Suprapubic skin (tissue), 4 donors: ENCODE measurements around the gene SAMD4A. TPM values are rescaled to one million over a fixed set of nuclear protein-coding genes. Genes with fewer than 3 reads are reported as not detected.

Experiments used
- DNase-seq, 2 donors: peaks; one replicate each; pipeline ENCODE4 v3.0.0-alpha.2; 2019; ENCODE audit warnings: low spot score in 2 of 2
- H3K27ac ChIP-seq: fragments of 200-600 bp; sonication (generic); one replicate; pipeline ENCODE4 v1.5.1; 2019
- H3K27me3 ChIP-seq: fragments of 200-600 bp; sonication (generic); one replicate; pipeline ENCODE4 v1.5.1; 2019
- H3K36me3 ChIP-seq: fragments of 200-600 bp; sonication (generic); one replicate; pipeline ENCODE4 v1.5.1; 2019
- H3K4me1 ChIP-seq: fragments of 200-600 bp; sonication (generic); one replicate; pipeline ENCODE4 v1.5.1; 2019
- H3K4me3 ChIP-seq: fragments of 200-600 bp; sonication (generic); one replicate; pipeline ENCODE4 v1.5.1; 2019; ENCODE audit warnings: mild to moderate bottlenecking
- H3K9me3 ChIP-seq: fragments of 200-600 bp; sonication (generic); one replicate; pipeline ENCODE4 v1.5.1; 2019
- CTCF ChIP-seq, 2 donors: fragments of 200-600 bp in 1 of 2; fragments of 450-650 bp in 1 of 2; sonication (generic) in 1 of 2; IDR thresholded peaks; one replicate each; pipeline ENCODE4 v1.5.1; 2016 to 2019; ENCODE audit warnings: antibody characterized with exemption in 2 of 2, mild to moderate bottlenecking in 1 of 2, moderate library complexity in 1 of 2
- EP300 ChIP-seq: sonication (generic); formaldehyde crosslinking; IDR thresholded peaks from one replicate; pipeline ENCODE4 v1.6.1; 2017; ENCODE audit warnings: antibody characterized with exemption
- POLR2A ChIP-seq, 2 donors: fragments of 450-650 bp; IDR thresholded peaks; one replicate each; pipeline ENCODE4 v1.6.1; 2017; ENCODE audit warnings: antibody characterized with exemption in 2 of 2, mild to moderate bottlenecking in 2 of 2, moderate library complexity in 2 of 2
- POLR2AphosphoS5 ChIP-seq, 3 donors: sonication (generic); formaldehyde crosslinking; IDR thresholded peaks; one replicate each; pipeline ENCODE4 v1.6.1; 2017; ENCODE audit warnings: antibody characterized with exemption in 3 of 3
- WGBS: methylation state at CpG from one replicate; pipeline ENCODE4 v1.1.5; 2018; 5-methylcytosine and 5-hydroxymethylcytosine counted together
- total RNA-seq, 4 donors: library from RNA; depleted of rRNA; stranded (reverse); fragments of >200 nt; gene quantifications; one replicate each; pipeline ENCODE4 v1.1.0, GENCODE V29; 2016

Gene SAMD4A
- total RNA-seq, 4 donors from 2014 or later, result 7.7 to 26.6 (median 9.7) TPM

GRCh38 chr14:54662491-54663133 lies 95.7 kb downstream of the SAMD4A start:
- Histone ChIP-seq H3K27me3 (no peaks in the 10 kb centered on the region), H3K27ac (no peak overlapping the region), H3K4me1 (peaks cover 15% of the 10 kb centered on the region), H3K4me3 (no peak overlapping the region), H3K36me3 (no peaks in the 10 kb centered on the region), H3K9me3 (no peaks in the 10 kb centered on the region)
- TF ChIP-seq CTCF (IDR thresholded peaks at IDR 0.05) (no peak), POLR2A (IDR thresholded peaks at IDR 0.05) (no peak), EP300 (no peak), POLR2AphosphoS5 (IDR thresholded peaks at IDR 0.05) (no peak)
- no peak for DNase-seq
- 69% methylated on average over 7 of the region's 7 CpGs for WGBS

GRCh38 chr14:54664961-54665360 lies 98.0 kb downstream of the SAMD4A start:
- no peak for TF ChIP-seq EP300
- no peak for TF ChIP-seq POLR2A (IDR thresholded peaks at IDR 0.05)
- TF ChIP-seq POLR2AphosphoS5 (IDR thresholded peaks at IDR 0.05), result no peak
- no peak for TF ChIP-seq CTCF (IDR thresholded peaks at IDR 0.05)
- H3K27me3 ChIP-seq, result no peaks in the 10 kb centered on the region
- no peak for DNase-seq
- H3K27ac ChIP-seq, result no peak overlapping the region
- no peaks in the 10 kb centered on the region for H3K36me3 ChIP-seq
- H3K4me3 ChIP-seq, result no peak overlapping the region
- no peaks in the 10 kb centered on the region for H3K9me3 ChIP-seq
- peaks cover 18% of the 10 kb centered on the region for H3K4me1 ChIP-seq
- 47% methylated on average over 2 of the region's 2 CpGs for WGBS

- Histone ChIP-seq H3K9me3 (no peaks in the 10 kb centered on the region), H3K27me3 (no peaks in the 10 kb centered on the region), H3K36me3 (no peaks in the 10 kb centered on the region), H3K4me1 (peaks cover 24% of the 10 kb centered on the region), H3K4me3 (no peak overlapping the region), H3K27ac (no peak overlapping the region)
- 81% methylated on average over 1 of the region's 1 CpG for WGBS
- no peak for TF ChIP-seq POLR2AphosphoS5 (IDR thresholded peaks at IDR 0.05)
- TF ChIP-seq EP300, result no peak
- TF ChIP-seq CTCF (IDR thresholded peaks at IDR 0.05), result no peak
- TF ChIP-seq POLR2A (IDR thresholded peaks at IDR 0.05), result no peak
- DNase-seq, result no peak
Measured at GRCh38 chr14:54665946-54666345, 99.0 kb downstream of the SAMD4A start.

GRCh38 chr14:54667026-54667744 lies 100.3 kb downstream of the SAMD4A start:
- no peaks in the 10 kb centered on the region for H3K9me3 ChIP-seq
- no peak overlapping the region for H3K4me3 ChIP-seq
- WGBS, result 94% methylated on average over 4 of the region's 4 CpGs
- TF ChIP-seq EP300 (no peak), POLR2A (IDR thresholded peaks at IDR 0.05) (no peak)
- H3K27me3 ChIP-seq, result no peaks in the 10 kb centered on the region
- DNase-seq, result no peak
- H3K4me1 ChIP-seq, result peaks cover 24% of the 10 kb centered on the region
- no peak overlapping the region for H3K27ac ChIP-seq
- H3K36me3 ChIP-seq, result no peaks in the 10 kb centered on the region

GRCh38 chr14:54667764-54668163 lies 100.8 kb downstream of the SAMD4A start:
- Histone ChIP-seq H3K27me3 (no peaks in the 10 kb centered on the region), H3K4me3 (no peak overlapping the region), H3K4me1 (peaks cover 27% of the 10 kb centered on the region), H3K27ac (peak overlapping the region; percentile 15), H3K36me3 (no peaks in the 10 kb centered on the region), H3K9me3 (no peaks in the 10 kb centered on the region)
- WGBS, result 91% methylated on average over 8 of the region's 8 CpGs
- no peak for DNase-seq
- TF ChIP-seq EP300, result no peak

- Histone ChIP-seq H3K9me3 (no peaks in the 10 kb centered on the region), H3K27me3 (no peaks in the 10 kb centered on the region), H3K36me3 (no peaks in the 10 kb centered on the region), H3K4me3 (no peak overlapping the region), H3K4me1 (peaks cover 37% of the 10 kb centered on the region), H3K27ac (peak overlapping the region; percentile 62)
- TF ChIP-seq POLR2AphosphoS5 (IDR thresholded peaks at IDR 0.05) (peak in 1 of 3 donors; percentile 51), CTCF (IDR thresholded peaks at IDR 0.05) (no peak)
- DNase-seq, result peak in 1 of 2 donors; percentile 81
- 74% methylated on average over 20 of the region's 20 CpGs for WGBS
Measured at GRCh38 chr14:54669721-54670561, 103.0 kb downstream of the SAMD4A start.
